ENCODE data around the gene CSH1.
A peak's percentile ranks its signal among the peaks of the same experiment; 100 is the strongest.
"Not testable (repeated sequence)": the region's sequence is repeated elsewhere in the genome, so short reads cannot be mapped to it uniquely, and the experiment has no call there.

Gene CSH1

GRCh38 chr17:63898899-63899798 is 2.8 kb upstream of the CSH1 start:
- DNase-seq: not testable (repeated sequence)

DNA sequence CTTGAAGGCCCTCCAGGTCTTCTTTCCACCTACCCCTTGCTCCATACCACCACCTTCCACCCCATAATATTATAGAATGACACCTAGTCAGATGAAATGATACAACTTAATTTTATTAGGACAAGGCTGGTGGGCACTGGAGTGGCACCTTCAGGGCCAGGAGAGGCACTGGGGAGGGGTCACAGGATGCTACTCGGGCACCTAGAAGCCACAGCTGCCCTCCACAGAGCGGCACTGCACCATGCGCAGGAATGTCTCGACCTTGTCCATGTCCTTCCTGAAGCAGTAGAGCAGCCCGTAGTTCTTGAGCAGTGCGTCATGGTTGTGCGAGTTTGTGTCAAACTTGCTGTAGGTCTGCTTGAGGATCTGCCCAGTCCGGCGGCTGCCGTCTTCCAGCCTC is 1.6 kb downstream of the CSH1 start:
- not testable (repeated sequence) for DNase-seq

- not testable (repeated sequence) for DNase-seq
Observed at GRCh38 chr17:63894021-63894420, 2.4 kb downstream of the CSH1 start.

DNA sequence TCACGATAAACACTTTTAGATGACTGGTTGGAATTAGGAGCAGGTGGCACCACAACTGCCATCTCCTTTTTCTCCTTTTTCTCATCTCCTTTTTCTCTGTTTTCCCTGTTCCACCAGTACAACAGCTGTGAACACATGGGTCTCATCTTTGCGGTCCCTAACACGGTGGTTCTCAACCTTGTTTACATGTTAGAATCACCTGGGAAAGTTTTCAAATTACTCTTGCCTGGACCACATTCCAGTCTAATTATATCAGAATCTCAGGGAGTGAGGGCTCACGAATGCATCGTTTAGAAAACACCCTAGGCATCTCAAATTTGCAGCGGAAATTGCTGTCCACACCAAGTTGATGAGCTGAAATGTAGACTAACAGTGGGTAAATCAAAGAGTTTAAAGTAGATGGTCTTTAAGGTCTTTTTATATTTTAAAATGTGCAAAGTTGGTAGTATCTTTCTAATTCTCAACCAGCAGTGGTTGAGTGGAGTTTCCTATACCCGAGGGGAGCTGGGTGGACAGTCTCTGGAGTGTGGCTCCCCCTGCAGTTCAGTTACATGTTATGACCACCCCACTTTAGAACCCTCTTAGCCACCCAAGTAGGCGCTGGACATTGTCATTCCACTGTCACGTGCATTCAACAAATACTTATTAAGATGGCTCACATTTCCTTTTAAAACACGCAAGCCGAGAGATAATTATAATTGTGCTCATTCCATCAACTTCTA is 3.9 kb downstream of the CSH1 start:
- DNase-seq: not testable (repeated sequence)

- peak; percentile 5 for DNase-seq
Observed at GRCh38 chr17:63889026-63889848, 7.1 kb downstream of the CSH1 start.

DNA sequence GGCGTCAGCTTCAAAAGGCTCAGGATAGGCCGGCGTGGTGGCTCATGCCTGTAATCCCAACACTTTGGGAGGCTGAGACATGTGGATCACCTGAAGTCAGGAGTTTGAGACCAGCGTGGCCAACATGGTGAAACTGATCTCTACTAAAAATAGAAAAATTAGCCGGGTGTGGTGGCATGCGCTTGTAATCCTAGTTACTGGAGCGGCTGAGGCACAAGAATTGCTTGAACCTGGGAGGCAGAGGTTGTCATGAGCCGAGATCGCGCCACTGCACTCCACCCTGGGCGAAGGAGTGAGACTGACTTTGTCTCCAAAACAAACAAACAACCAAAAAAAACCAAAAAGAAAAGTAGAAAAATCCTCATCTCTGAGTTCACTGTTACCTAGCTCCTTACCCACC is 11.3 kb downstream of the CSH1 start:
- not testable (repeated sequence) for DNase-seq

DNA sequence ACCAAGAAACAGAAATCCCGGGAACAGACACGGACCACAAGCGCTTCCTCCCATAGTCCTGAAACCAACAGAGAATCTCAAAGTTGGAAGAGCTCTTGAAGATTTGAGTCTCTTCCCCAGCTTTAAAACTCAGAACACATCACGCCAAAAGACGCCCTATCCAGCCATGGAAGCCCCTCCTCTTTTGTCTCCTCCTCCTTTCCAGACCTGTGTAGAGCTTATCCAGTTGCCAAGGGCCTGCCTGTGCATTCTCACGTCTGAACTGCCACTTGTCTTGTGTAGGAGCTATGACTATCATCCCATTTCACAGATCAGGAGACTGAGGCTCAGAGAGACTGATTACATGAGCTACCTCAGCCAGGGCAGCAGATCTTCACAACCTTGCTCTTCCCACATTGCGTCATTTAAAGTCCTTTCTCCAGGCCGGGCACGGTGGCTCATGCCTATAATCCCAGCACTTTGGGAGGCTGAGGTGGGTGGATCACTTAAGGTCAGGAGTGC is 13.7 kb downstream of the CSH1 start:
- DNase-seq: not testable (repeated sequence)

GRCh38 chr17:63881935-63882601 is 14.3 kb downstream of the CSH1 start, which contains the start of gene GH2:
GH2 (minus strand) TSS chr17:63881944; CDS start chr17:63881801, 143 bp downstream.
- peak; percentile 20 for DNase-seq

DNA sequence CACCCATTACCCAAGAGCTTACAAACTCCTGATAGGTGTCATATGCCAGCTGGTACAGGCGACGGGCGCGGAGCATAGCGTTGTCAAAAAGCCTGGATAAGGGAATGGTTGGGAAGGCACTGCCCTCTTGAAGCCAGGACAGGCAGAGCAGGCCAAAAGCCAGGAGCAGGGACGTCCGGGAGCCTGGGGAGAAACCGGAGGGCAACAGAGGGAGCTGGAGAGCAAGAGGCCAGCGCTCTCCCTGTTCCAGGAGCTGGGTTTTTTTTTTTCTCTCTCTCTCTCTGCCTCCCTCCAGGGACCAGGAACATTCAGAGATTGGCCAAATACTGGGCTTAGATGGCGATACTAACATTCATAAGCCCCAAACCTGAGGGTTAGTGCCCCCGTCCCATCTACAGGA is 15.0 kb downstream of the CSH1 start:
- DNase-seq: not testable (repeated sequence)

DNA sequence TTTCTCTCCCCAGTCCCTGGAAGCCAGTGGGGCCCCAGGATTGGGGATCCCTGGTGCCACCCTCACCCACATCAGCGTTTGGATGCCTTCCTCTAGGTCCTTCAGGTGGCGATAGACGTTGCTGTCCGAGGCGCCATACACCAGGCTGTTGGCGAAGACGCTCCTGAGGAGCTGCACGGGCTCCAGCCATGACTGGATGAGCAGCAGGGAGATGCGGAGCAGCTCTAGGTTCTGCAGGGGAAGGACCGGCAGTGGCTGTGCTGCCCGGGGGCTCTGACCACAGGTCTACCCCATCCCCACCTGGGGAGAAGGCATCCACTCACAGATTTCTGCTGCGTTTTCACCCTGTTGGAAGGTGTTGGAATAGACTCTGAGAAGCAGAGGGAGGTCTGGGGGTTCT is 15.7 kb downstream of the CSH1 start:
- DNase-seq: no peak

- not testable (repeated sequence) for DNase-seq
Observed at GRCh38 chr17:63878413-63878812, 18.0 kb downstream of the CSH1 start.

- not testable (repeated sequence) for DNase-seq
Observed at GRCh38 chr17:63874693-63875092, 21.7 kb downstream of the CSH1 start.

DNA sequence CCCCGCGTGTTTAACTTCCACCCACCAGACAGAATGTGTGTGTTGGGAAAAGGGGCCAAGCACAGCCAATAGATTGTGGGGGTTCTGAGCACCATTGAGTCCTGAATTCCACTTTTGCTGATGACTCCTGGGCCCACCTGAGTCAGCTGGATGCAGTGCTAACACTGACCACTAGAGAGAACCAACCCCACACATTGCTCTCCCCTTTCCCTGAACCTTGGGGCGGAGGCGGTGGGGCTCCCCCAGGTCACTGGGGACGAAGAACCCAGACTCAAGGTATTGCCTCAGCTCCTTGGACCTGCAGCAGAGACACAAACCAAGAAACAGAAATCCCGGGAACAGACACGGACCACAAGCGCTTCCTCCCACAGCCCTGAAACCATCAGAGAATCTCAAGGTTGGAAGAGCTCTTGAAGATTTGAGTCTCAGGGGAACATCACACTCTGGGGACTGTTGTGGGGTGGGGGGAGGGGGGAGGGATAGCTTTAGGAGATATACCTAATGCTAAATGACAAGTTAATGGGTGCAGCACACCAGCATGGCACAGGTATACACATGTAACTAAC is 22.2 kb downstream of the CSH1 start:
- DNase-seq: not testable (repeated sequence)

DNA sequence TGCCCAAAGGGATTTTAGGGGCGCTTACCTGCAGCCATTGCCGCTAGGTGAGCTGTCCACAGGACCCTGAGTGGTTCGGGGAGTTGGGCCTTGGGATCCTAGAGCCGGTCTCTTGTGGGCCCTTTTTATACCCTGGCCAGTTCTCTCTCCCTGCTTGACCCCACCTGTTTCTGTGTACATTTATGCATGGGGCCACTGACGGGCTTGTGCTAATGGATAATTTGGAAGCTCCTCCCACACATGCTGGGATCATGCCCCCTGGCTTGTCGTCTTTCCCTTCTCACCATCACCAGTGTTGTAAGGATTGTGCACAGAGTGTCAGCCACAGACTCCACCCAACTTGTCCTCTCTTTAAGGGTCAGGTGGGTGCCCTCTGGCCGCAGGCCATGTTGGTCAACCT is 22.8 kb downstream of the CSH1 start, which contains the start of gene CSH2:
TSS of gene CSH2 (minus strand) at position 101 of the 400 bp plus-strand sequence. CDS start at position 38, 63 bp downstream.
- DNase-seq: not testable (repeated sequence)

DNA sequence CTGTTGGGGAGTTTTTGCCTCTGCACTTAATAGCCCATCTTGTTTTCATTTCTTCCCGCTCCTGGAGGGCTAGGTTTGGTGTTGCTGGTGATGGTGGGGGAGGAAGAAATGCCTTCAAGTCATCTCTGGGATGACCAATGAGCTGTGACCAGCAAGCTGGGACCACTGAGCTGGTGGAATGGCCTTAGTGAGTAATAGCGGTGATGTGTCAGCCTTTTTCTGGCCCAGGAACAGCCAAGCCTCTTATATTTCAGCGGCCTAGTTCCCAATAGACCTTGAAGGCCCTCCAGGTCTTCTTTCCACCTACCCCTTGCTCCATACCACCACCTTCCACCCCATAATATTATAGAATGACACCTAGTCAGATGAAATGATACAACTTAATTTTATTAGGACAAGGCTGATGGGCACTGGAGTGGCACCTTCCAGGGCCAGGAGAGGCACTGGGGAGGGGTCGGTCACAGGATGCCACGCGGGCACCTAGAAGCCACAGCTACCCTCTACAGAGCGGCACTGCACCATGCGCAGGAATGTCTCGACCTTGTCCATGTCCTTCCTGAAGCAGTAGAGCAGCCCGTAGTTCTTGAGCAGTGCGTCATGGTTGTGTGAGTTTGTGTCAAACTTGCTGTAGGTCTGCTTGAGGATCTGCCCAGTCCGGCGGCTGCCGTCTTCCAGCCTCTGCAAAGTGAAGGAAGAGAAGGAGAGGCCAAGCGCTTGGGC is 24.6 kb downstream of the CSH1 start:
- DNase-seq: not testable (repeated sequence)

DNA sequence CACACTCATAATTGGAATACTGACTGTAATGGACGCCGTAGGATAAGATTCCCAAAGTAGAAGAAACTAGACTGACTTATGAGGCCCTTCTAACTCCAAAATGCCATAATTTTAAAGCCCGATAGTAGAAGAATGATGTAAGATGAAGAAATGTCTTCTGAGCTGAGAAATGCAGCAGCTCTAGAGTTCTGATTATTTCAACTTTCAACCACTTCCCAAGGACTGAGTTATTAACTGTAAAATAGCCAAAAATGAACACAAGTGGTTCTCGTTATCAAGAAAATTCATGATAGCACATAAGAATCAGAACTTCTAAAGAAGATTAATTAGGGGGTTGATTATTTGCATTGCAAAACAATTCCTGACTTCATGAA is 26.1 kb downstream of the CSH1 start:
- DNase-seq: not testable (repeated sequence)

GRCh38 chr17:63869491-63870291 is 26.7 kb downstream of the CSH1 start:
- not testable (repeated sequence) for DNase-seq

GRCh38 chr17:63866625-63867024 is 29.7 kb downstream of the CSH1 start:
- not testable (repeated sequence) for DNase-seq

DNA sequence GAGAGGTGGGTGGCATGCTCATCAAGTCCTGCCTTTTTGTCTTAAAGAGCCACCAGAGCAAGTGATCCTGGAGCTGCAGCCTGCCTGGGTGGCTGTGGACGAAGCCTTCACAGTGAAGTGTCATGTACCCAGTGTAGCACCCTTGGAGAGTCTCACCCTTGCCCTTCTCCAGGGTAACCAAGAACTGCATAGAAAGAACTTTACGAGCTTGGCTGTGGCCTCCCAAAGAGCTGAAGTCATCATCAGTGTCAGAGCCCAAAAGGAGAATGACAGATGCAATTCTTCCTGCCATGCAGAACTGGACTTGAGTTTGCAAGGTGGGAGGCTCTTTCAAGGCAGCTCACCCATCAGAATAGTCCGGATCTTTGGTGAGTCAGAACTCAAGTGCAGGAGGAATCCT is 37.1 kb downstream of the CSH1 start:
- DNase-seq: no peak

DNA sequence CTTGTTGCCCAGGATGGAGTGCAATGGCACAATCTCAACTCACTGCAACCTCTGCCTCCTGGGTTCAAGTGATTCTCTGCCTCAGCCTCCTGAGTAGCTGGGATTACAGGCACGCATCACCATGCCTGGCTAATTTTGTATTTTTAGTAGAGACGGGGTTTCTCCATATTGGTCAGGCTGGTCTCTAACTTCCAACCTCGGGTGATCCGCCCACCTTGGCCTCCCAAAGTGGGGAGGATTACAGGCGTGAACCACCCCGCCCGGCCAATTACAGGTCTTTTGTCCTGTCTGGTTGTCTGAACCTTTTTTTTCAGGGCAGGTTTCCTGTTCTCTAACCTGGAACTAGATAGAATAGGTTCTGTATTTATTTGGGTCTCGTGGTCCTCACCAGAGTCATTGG is 39.9 kb downstream of the CSH1 start:
- DNase-seq: not testable (repeated sequence)

Data from COR-L47 (cell line).